GM21423 (cell line): Measurements from ENCODE around the gene ZNF263.
"Not testable (repeated sequence)": the region's sequence is repeated elsewhere in the genome, so short reads cannot be mapped to it uniquely, and the experiment has no call there.

Source experiments
- ATAC-seq: cut with Tn5 transposase; IDR thresholded peaks from one replicate; pipeline ENCODE4 v1.9.1; 2021; ENCODE audit warnings: mild to moderate bottlenecking, moderate library complexity; ENCODE audit not compliant: unreplicated experiment

The ZNF263 gene

GRCh38 chr16:3266873-3267537 is 16.3 kb upstream of the ZNF263 start:
- no peak for ATAC-seq

- no peak for ATAC-seq
Observed at GRCh38 chr16:3268294-3268693, 15.0 kb upstream of the ZNF263 start.

- ATAC-seq, result not testable (repeated sequence)
Observed at GRCh38 chr16:3270718-3271117, 12.6 kb upstream of the ZNF263 start.

- not testable (repeated sequence) for ATAC-seq
Observed at GRCh38 chr16:3271281-3271680, 12.0 kb upstream of the ZNF263 start.

- no peak for ATAC-seq
Observed at GRCh38 chr16:3274490-3274889, 8.8 kb upstream of the ZNF263 start.

- ATAC-seq, result no peak
Observed at GRCh38 chr16:3274947-3275346, 8.3 kb upstream of the ZNF263 start.

GRCh38 chr16:3276679-3277078 is 6.6 kb upstream of the ZNF263 start:
- no peak for ATAC-seq

GRCh38 chr16:3281222-3281820 is 2.0 kb upstream of the ZNF263 start:
- no peak for ATAC-seq

GRCh38 chr16:3282103-3282729 is 1.1 kb upstream of the ZNF263 start:
- peak; percentile 15 for ATAC-seq

- ATAC-seq, result no peak
Observed at GRCh38 chr16:3283543-3284447, 504 bp downstream of the ZNF263 start.

GRCh38 chr16:3285131-3285530 is 1.8 kb downstream of the ZNF263 start:
- ATAC-seq, result no peak

GRCh38 chr16:3289998-3290673 is 6.8 kb downstream of the ZNF263 start:
- no peak for ATAC-seq

- no peak for ATAC-seq
Observed at GRCh38 chr16:3292604-3293003, 9.3 kb downstream of the ZNF263 start.

GRCh38 chr16:3295209-3295608 is 11.9 kb downstream of the ZNF263 start:
- no peak for ATAC-seq

GRCh38 chr16:3295783-3296182 is 12.5 kb downstream of the ZNF263 start:
- ATAC-seq, result no peak

GRCh38 chr16:3304370-3304769 is 21.1 kb downstream of the ZNF263 start:
- no peak for ATAC-seq

- peak; percentile 91 for ATAC-seq
Observed at GRCh38 chr16:3305109-3306068, 22.1 kb downstream of the ZNF263 start, which contains the start of the genes TIGD7 and ZNF75A. TIGD7 (minus strand) TSS chr16:3305430; CDS start chr16:3300614, 4,816 bp downstream. ZNF75A (plus strand) TSS chr16:3305497; CDS start chr16:3308429, 2,932 bp downstream.

- no peak for ATAC-seq
Observed at GRCh38 chr16:3306078-3306477, 22.8 kb downstream of the ZNF263 start.

GRCh38 chr16:3311496-3311895 is 28.2 kb downstream of the ZNF263 start:
- ATAC-seq, result no peak
